ENCODE results near the gene NR2E1.

The NR2E1 gene

DNA sequence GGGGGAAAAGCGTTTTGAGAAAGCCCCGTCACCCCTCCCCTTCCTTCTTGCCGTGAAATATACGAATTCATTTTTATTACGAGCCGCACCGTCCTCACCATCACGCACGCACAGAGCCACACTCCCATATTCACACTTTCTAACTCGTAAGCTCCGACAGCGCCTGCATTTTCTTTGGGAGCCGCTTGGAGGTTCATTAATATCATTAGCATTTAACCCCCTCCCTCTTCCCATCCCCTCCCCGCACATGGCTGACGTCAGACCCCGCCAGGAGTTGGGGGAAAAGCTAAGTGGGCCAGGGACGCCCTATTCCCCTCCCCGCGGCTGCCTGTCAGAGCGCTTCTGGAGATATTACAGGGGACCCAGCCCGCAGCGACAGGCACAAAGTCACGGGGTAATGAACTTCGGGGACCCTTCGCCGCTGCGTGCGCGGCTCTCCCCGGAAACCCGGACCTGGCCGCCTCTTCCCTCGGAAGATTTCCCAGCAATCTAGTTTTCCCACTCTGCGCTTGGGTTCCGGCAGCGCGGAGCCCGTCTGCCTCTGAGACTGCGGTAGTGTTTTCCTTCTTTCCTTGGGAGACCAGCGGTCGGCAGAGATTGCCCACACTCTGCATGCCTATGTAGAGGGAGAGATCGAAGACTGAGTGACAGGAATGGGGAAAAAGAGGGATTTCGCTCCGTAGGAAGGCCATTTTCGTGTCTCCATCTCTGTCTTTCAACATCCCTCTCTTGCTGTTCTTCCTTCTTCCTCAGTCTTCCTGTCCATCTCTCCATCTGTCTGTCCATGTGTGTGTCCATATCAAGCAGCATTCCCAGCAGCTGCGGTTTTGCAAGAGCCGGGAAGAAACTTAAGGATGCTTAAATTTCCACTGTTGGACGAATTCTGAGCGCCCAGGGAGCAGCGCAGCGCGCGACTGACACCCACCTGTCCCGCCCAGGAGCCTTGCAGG, at the start of gene NR2E1:
Gene NR2E1, plus strand, starts transcription at position 309 of the 950 bp plus-strand sequence. CDS start 744 bp downstream, outside the sequence.
- DNase-seq = peak; percentile 6 to 18

DNA sequence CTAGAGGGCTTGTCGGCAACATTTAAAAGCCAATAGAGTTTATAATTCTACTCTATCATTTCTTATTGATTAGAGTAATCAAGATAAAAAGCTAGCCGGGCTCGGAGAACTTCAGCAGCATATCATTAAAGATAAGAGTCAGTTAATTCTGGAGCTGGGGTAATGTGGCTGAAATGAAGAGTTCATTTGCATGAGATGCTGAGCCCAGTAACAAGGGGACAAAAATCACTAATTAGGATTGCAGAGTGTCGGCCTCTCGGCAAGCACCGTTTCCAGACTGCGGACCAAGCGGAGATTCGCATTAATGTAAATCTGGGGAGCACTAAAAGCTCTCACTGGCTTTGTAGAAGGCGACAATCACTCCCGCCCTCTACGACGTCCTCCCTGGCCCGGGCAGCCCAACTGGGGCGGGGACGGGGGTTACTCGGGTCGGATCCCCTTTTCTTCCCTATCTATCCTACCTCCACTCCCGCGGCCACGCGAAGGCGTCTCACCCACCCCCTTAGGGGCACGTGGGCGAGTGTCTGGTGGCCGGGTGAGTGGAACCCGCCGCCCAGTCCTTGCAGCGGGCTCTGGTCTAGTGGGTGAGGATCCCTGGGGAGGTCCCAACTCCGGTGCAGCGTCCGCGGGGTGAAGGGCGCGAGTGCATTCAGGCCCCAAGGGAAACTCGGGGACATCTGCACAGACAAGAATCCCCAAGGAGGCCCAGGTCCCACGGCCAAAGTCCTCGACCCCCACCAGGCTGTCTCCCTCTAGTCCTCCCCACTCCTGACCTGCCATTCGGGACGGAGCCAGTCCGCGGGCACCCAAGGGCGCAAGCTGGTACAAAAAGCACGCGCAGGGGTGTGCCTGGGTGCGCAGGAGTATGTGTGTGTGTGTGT, 49.0 kb upstream of the NR2E1 start:
- DNase-seq = peak in 1 of 2 donors; percentile 11

- peak in 1 of 2 donors; percentile 33 for DNase-seq
These were observed 48.1 kb upstream of the NR2E1 start for GRCh38 chr6:108117427-108118358.

- no peak for DNase-seq
These were observed 47.5 kb upstream of the NR2E1 start for GRCh38 chr6:108118359-108118724.

DNA sequence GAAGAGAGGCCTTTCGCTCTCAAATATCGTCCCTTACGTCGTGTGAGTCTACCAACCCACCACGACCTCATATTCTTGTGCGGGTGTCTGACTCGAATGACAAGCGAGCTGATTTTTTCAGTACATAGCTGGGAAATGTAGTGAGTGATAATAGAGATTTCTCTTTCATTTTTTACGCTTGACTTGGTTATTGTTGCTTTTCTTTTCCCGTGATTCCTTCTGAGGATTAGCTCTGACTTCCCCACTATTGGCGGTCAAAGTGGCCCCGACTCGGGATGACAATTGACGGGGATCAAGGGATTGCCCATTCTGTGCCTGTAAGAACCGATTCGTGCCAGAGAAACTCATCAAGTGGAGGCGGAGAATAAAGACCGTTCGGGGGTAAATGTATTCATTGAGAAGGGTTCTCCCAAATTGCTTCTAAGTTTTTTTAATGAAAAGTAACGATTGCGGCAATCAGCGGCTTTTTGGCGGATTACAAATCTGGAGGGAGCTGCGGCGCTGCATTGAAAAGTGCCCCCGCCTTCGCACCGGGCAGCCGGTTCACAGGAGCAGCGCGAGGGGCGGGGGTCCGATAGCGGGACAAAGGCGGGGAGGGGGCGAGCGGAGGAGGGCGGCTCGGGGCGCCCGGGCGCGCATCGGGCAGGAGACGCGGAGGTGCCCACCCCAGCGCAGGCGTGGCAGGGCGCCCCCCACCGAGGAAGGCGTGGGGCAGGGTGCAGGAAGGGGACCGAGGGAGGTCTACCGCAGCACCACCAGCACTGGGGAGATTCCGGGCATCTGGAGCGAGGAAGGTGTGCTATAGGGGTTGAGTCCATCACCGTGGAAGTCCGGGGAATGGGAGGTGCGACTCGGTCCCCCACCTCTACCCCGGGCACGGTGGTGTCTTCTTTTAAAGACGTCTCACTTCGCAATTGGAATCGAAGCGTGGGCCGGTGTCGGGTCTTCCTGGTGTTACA, 46.7 kb upstream of the NR2E1 start:
- peak in 1 of 2 donors; percentile 22 for DNase-seq

DNA sequence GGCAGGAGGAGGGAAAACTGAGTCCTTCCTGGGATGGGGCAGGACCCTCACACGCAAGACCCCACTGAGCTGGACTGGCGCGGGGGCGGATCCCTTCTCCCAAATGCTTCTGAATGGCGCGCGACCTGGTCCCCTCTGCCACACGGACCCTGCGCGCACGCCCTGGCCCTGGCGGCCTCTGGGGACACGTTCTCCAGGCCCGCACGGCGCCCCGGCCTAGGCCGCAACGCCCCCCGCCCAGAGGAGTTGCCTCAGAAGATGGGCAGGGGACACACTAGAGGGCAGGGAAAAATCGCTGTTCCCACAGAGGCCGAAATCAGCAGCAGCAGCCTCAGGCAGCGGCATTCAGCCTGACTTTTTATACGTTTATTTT, 46.1 kb upstream of the NR2E1 start:
- no peak for DNase-seq

DNA sequence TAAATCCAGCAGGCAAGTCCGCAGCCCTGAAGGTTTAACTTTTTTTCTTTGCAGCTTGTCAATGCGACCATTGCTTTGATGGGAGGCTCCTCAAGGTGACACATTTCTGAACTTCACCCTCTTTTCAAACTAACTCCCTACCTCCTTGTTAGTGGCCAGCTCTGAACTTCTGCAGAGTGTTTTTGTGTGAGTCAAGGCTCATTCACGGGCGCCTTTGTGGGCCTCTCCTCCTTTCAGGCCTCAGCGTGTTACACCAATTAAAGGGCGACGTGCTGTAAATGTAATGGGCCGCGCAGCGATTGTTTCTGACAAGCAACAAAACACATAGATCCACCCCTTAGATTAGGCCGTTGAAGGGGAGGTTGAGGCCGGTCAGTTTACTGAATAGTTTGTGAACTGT, 45.5 kb upstream of the NR2E1 start:
- DNase-seq = no peak

DNA sequence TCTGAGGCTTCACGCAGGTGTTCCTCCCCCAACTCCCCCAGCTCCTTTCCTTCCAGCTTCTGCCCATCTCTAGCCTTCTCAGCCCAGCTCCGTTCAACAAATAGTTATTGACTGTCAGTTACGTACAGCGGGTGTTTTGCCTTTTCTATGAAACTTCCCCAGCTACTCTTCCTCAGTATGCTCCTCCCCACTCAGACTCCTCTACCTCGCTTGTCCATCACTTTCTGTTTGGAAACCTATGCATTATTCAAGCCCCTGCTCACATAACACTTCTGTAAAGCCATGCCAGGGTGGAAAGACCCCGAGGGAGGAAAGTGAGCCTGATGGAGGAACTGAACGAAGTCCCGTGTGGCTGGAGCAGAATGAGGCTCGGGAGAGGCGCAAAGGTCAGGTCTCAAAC, 44.2 kb upstream of the NR2E1 start:
- no peak for DNase-seq

DNA sequence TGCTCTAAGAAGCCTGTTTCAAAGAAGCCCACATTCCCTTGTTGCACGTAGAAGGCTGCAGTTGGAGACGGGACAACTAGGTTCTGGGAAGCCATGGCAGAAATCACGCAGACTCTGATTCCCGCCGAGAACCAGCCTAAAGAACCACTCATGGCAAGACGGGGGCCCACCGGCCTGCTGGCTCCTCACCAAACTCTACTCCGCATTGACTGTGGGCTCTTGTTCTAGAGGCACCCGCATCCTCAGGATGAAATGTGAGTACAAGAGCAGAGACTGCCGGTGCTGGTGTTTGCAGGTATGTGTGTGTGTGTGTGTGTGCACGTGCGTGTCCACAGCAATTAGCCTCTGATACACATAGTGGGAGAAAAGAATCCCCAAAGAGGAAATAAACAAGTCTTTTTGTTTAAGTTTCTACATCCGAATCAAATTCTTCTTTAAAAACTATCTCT, 42.3 kb upstream of the NR2E1 start:
- no peak for DNase-seq

DNA sequence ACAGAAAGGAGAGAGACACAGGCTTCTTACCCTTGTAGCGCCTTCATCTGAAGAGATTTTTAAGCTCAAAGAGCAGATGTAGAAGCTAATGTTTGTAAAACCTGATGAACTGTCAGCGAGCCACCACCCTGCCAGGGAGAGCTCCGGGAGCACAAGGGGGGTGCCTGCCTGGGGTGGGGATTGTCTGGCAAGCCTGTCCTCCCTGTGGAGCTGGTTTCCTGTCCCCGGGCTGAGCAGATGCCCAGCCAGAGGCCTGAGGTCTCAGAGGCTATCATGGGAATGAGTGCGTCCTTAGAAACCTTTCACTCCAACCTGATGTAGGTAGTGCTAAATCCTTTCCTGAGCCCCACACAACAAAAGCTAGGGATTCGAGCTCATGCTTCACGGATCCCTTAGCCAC, 41.9 kb upstream of the NR2E1 start:
- no peak for DNase-seq

GRCh38 chr6:108127056-108127455, 38.8 kb upstream of the NR2E1 start:
- no peak for DNase-seq

GRCh38 chr6:108127826-108128225, 38.0 kb upstream of the NR2E1 start:
- no peak for DNase-seq

DNA sequence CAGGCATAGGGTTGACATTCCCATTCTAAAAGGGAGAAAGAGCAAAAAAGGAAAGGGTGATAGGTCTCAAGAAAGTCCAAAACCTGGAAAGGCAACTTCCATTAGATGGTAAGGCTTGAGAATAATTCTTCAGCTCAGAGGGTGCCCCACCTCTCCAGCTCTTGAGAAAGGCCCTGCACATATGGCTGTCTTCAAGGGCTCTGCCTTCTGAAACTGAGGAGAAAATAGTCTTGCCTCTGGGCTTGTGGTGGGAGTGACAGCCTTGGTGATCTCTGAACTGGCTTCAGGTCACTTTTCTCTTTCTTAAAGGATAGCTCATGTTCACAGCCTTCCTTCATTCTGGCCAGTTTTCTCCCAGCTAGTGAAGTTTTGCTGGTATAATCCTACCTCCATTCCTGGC, 35.6 kb upstream of the NR2E1 start:
- no peak for DNase-seq

GRCh38 chr6:108132863-108133262, 33.0 kb upstream of the NR2E1 start:
- DNase-seq = no peak

GRCh38 chr6:108133594-108134179, 32.1 kb upstream of the NR2E1 start:
- DNase-seq = peak in 1 of 2 donors; percentile 40

GRCh38 chr6:108134213-108134970, 31.4 kb upstream of the NR2E1 start:
- no peak for DNase-seq

- no peak for DNase-seq
These were observed 23.6 kb upstream of the NR2E1 start for GRCh38 chr6:108142240-108142639.

GRCh38 chr6:108145639-108146038, 20.2 kb upstream of the NR2E1 start:
- no peak for DNase-seq

DNA sequence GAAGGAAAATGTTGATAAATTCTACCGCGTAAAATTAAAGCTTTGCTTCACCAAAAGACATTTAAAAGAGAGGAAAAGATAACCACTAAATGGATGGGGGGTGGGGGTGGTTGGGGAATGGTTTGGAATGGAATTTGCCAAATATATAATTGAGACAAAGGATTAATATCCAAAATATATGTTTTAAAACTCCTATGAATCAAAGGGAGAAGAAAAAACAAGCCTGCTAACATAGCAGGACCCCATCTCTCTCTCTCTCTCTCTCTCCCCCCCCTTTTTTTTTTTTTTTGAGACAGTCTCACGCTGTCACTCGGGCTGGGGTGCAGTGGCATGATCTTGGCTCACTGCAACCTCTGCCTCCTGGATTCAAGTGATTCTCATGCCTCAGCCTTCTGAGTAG, 13.4 kb upstream of the NR2E1 start:
- no peak for DNase-seq
